Measurements from ENCODE around the gene SLC7A14. TPM values are rescaled to one million over a fixed set of nuclear protein-coding genes. Genes with fewer than 3 reads are reported as not detected.

The SLC7A14 gene
- total RNA-seq, 2 experiments from 2014 or later, result not detected

DNA sequence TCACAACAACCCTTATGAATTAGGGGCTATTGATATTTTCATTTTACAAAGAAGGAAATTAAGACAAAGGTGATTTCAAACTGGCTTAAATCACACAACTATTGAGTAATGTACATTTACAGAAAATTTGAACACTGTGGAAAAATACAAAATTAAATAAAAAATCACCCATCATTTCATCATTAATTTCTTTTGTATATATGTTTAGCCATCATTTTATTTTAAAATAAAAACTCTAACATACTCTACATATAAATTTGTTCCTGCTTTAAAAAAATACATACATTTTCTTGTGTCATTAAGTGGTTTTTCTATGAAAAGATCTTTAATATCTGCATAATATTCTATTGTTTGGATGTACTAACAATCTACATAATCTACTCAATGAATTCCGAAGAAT lies 147.0 kb downstream of the SLC7A14 start:
- DNase-seq (no peak), ATAC-seq (no peak)
- ChIA-PET CTCF (no interaction called here), POLR2A (no interaction called here)
- H3K27me3 Mint-ChIP-seq, result peaks cover 12% of the 10 kb centered on the region
- H3K27ac Mint-ChIP-seq, result no peak overlapping the region
- intact Hi-C loops (cut with micrococcal nuclease), result no loop called here
- H3K9me3 Mint-ChIP-seq, result no peaks in the 10 kb centered on the region
- TF ChIP-seq, protein P1, sequence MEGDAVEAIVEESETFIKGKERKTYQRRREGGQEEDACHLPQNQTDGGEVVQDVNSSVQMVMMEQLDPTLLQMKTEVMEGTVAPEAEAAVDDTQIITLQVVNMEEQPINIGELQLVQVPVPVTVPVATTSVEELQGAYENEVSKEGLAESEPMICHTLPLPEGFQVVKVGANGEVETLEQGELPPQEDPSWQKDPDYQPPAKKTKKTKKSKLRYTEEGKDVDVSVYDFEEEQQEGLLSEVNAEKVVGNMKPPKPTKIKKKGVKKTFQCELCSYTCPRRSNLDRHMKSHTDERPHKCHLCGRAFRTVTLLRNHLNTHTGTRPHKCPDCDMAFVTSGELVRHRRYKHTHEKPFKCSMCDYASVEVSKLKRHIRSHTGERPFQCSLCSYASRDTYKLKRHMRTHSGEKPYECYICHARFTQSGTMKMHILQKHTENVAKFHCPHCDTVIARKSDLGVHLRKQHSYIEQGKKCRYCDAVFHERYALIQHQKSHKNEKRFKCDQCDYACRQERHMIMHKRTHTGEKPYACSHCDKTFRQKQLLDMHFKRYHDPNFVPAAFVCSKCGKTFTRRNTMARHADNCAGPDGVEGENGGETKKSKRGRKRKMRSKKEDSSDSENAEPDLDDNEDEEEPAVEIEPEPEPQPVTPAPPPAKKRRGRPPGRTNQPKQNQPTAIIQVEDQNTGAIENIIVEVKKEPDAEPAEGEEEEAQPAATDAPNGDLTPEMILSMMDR (IDR thresholded peaks at IDR 0.05), result no peak
- H3K4me3 Mint-ChIP-seq, result no peak overlapping the region
- peaks cover 14% of the 10 kb centered on the region for H3K4me1 Mint-ChIP-seq (ENCODE audit: low read depth)
- no peaks in the 10 kb centered on the region for H3K36me3 Mint-ChIP-seq (ENCODE audit: low read depth)

GRCh38 chr3:170437696-170438407 lies 148.0 kb downstream of the SLC7A14 start:
- Mint-ChIP-seq H3K27ac (no peak overlapping the region), H3K4me1 (ENCODE audit: low read depth) (peaks cover 14% of the 10 kb centered on the region), H3K4me3 (no peak overlapping the region), H3K27me3 (peaks cover 12% of the 10 kb centered on the region), H3K9me3 (no peaks in the 10 kb centered on the region), H3K36me3 (ENCODE audit: low read depth) (no peaks in the 10 kb centered on the region)
- POLR2A ChIA-PET, result no interaction called here
- TF ChIP-seq, protein P1 (IDR thresholded peaks at IDR 0.05), result no peak
- CTCF ChIA-PET, result interaction anchor here (1.1 to 2.3 kb wide), 2 partner anchors 24 to 64 kb away, joined by 3 to 9 read pairs; no protein-coding TSS in a partner anchor
- intact Hi-C loops (cut with micrococcal nuclease), result no loop called here
- no peak for DNase-seq
- no peak for ATAC-seq

- Mint-ChIP-seq H3K9me3 (no peaks in the 10 kb centered on the region), H3K4me3 (no peak overlapping the region), H3K27ac (no peak overlapping the region), H3K4me1 (ENCODE audit: low read depth) (peaks cover 14% of the 10 kb centered on the region), H3K36me3 (ENCODE audit: low read depth) (no peaks in the 10 kb centered on the region), H3K27me3 (peaks cover 8% of the 10 kb centered on the region)
- ChIA-PET CTCF (interaction anchor here (1.1 to 2.3 kb wide), 2 partner anchors 23 to 63 kb away, joined by 3 to 9 read pairs; no protein-coding TSS in a partner anchor), POLR2A (no interaction called here)
- DNase-seq, result no peak
- TF ChIP-seq, protein P1 (IDR thresholded peaks at IDR 0.05), result no peak
- ATAC-seq, result peak; percentile 13
- intact Hi-C loops (cut with micrococcal nuclease), result no loop called here
These were observed 148.7 kb downstream of the SLC7A14 start for GRCh38 chr3:170437176-170437575.

GRCh38 chr3:170436697-170437096 lies 149.2 kb downstream of the SLC7A14 start:
- no peak for DNase-seq
- Mint-ChIP-seq H3K4me1 (ENCODE audit: low read depth) (peaks cover 14% of the 10 kb centered on the region), H3K4me3 (no peak overlapping the region), H3K27ac (no peak overlapping the region), H3K36me3 (ENCODE audit: low read depth) (no peaks in the 10 kb centered on the region), H3K27me3 (peaks cover 8% of the 10 kb centered on the region), H3K9me3 (no peaks in the 10 kb centered on the region)
- POLR2A ChIA-PET, result no interaction called here
- ATAC-seq, result peak; percentile 24
- intact Hi-C loops (cut with micrococcal nuclease), result no loop called here
- CTCF ChIA-PET, result interaction anchor here (2.3 kb wide), 1 partner anchor 23 kb away, joined by 9 read pairs; no protein-coding TSS in a partner anchor
- TF ChIP-seq, protein P1 (IDR thresholded peaks at IDR 0.05), result no peak

DNA sequence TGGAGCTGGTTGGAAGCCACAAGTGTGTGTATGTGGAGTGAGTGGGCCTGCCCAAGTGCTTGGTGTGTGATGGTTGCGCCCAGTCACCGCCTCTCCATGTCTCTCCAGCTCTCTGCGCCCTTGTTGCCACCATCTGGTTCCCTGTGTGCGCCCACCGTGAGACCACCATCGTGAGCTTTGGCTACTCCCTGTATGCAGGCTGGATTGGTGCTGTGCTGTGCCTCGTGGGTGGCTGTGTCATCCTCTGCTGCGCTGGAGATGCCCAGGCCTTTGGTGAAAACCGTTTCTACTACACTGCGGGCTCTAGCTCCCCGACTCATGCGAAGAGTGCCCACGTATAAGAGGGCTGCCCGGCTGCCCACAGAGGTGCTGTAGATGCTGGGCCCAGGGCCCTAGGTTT lies 153.5 kb downstream of the SLC7A14 start:
- Mint-ChIP-seq H3K36me3 (ENCODE audit: low read depth) (no peaks in the 10 kb centered on the region), H3K4me1 (ENCODE audit: low read depth) (peaks cover 27% of the 10 kb centered on the region), H3K9me3 (no peaks in the 10 kb centered on the region), H3K27ac (no peak overlapping the region), H3K27me3 (peaks cover 1% of the 10 kb centered on the region), H3K4me3 (no peak overlapping the region)
- intact Hi-C loops (cut with micrococcal nuclease), result no loop called here
- TF ChIP-seq, protein P1 (IDR thresholded peaks at IDR 0.05), result no peak
- ATAC-seq, result no peak
- ChIA-PET POLR2A (interaction anchor here (0.7 kb wide), 1 partner anchor 386 kb away, joined by 3 read pairs; no protein-coding TSS in a partner anchor), CTCF (interaction anchor here (0.9 to 3.4 kb wide), 3 partner anchors 19 to 28 kb away, joined by 3 to 21 read pairs (median 4); no protein-coding TSS in a partner anchor)
- no peak for DNase-seq
